Head of caudate nucleus (tissue), 42 donors: ENCODE measurements around the gene WSCD1.

Experiments used
- DNase-seq, 42 donors: peaks; one replicate each; pipeline versions ENCODE4 v3.0.0 to v3.0.0-alpha.2; 2020 to 2021; ENCODE audit warnings: mixed read lengths in 7 of 42
- intact Hi-C: fragments of 100-400 bp; cut with DNase I; formaldehyde crosslinking; loops from one replicate; pipeline ENCODE4 v1.15.0; 2022

WSCD1 gene

GRCh38 chr17:6054372-6054771, 15.8 kb upstream of the WSCD1 start:
- intact Hi-C loops = loop anchor here (10.0 kb wide), 1 partner anchor 370 kb away; no protein-coding TSS in a partner anchor
- DNase-seq = no peak

- intact Hi-C loops = loop anchor here (10.0 kb wide), 1 partner anchor 369 kb away; no protein-coding TSS in a partner anchor
Measured at GRCh38 chr17:6056104-6056503, 14.1 kb upstream of the WSCD1 start.

GRCh38 chr17:6057562-6057961, 12.6 kb upstream of the WSCD1 start:
- intact Hi-C loops = loop anchor here (10.0 kb wide), 1 partner anchor 367 kb away; no protein-coding TSS in a partner anchor
- DNase-seq = no peak

More at GRCh38 chr17:6056104-6056503, 14.1 kb upstream of the WSCD1 start:
- no peak for DNase-seq

- intact Hi-C loops = loop anchor here (10.0 kb wide), 1 partner anchor 365 kb away; no protein-coding TSS in a partner anchor
- DNase-seq = no peak
Measured at GRCh38 chr17:6059406-6059805, 10.8 kb upstream of the WSCD1 start.

- intact Hi-C loops = no loop called here
- no peak for DNase-seq
Measured at GRCh38 chr17:6061290-6061689, 8.9 kb upstream of the WSCD1 start.

GRCh38 chr17:6064868-6065267, 5.3 kb upstream of the WSCD1 start:
- no peak for DNase-seq
- intact Hi-C loops = no loop called here

- DNase-seq = no peak
- intact Hi-C loops = no loop called here
Measured at GRCh38 chr17:6065351-6065750, 4.8 kb upstream of the WSCD1 start.

GRCh38 chr17:6066183-6066948, 3.8 kb upstream of the WSCD1 start:
- intact Hi-C loops = no loop called here
- DNase-seq = no peak

- intact Hi-C loops = no loop called here
- no peak for DNase-seq
Measured at GRCh38 chr17:6067060-6067459, 3.1 kb upstream of the WSCD1 start.

GRCh38 chr17:6070430-6070912, 292 bp downstream of the WSCD1 start:
- intact Hi-C loops = no loop called here
- peak in 19 of 42 donors; percentile 24 to 83 (median 65) for DNase-seq

- intact Hi-C loops = no loop called here
- peak in 41 of 42 donors; percentile 26 to 85 (median 62) for DNase-seq
Measured at GRCh38 chr17:6070913-6071511, 833 bp downstream of the WSCD1 start.

- intact Hi-C loops = no loop called here
- no peak for DNase-seq
Measured at GRCh38 chr17:6071528-6072065, 1.4 kb downstream of the WSCD1 start.

GRCh38 chr17:6072157-6072556, 2.0 kb downstream of the WSCD1 start:
- intact Hi-C loops = no loop called here
- DNase-seq = no peak

GRCh38 chr17:6072611-6073010, 2.4 kb downstream of the WSCD1 start:
- intact Hi-C loops = no loop called here
- no peak for DNase-seq

- no peak for DNase-seq
- intact Hi-C loops = no loop called here
Measured at GRCh38 chr17:6073620-6074019, 3.4 kb downstream of the WSCD1 start.

- DNase-seq = no peak
- intact Hi-C loops = no loop called here
Measured at GRCh38 chr17:6075050-6075449, 4.9 kb downstream of the WSCD1 start.

- DNase-seq = no peak
- intact Hi-C loops = no loop called here
Measured at GRCh38 chr17:6075845-6076244, 5.7 kb downstream of the WSCD1 start.

GRCh38 chr17:6077752-6078151, 7.6 kb downstream of the WSCD1 start:
- intact Hi-C loops = no loop called here
- no peak for DNase-seq

- intact Hi-C loops = no loop called here
- no peak for DNase-seq
Measured at GRCh38 chr17:6078458-6078871, 8.3 kb downstream of the WSCD1 start.
